ENCODE data around the gene TUT1. TPM values are rescaled to one million over a fixed set of nuclear protein-coding genes. Genes with fewer than 3 reads are reported as not detected.

The TUT1 gene
- total RNA-seq, 2 experiments from 2014 or later, result 22.5 to 38.2 TPM

- peak within 1 kb of the TSS; percentile 12; the same call in 1 of the 2 replicates for H2AFZ ChIP-seq (ENCODE audit: low read length)
- peak; percentile 92 for DNase-seq (ENCODE audit: low spot score)
- H3K27ac ChIP-seq (ENCODE audit: low read depth, low read length, poor library complexity, severe bottlenecking), result peak within 1 kb of the TSS; percentile 61
- H3K9me2 ChIP-seq (ENCODE audit: insufficient read depth, low read length), result no peaks in the 10 kb centered on the region
- peak within 1 kb of the TSS; percentile 71 for H3K4me3 ChIP-seq (ENCODE audit: low read depth, low read length, poor library complexity, severe bottlenecking)
- peaks cover 27% of the 10 kb centered on the region for H3K4me1 ChIP-seq (ENCODE audit: insufficient read depth, low read length, poor library complexity, severe bottlenecking)
- H3K9me3 ChIP-seq (ENCODE audit: low read length), result no peaks in the 10 kb centered on the region
- H3K79me2 ChIP-seq (ENCODE audit: insufficient read depth, low read depth, low read length), result peaks cover 5% of the 10 kb centered on the region; the same call in 1 of the 2 replicates
- TF ChIP-seq CTCF (conservative IDR thresholded peaks at IDR 0.05; ENCODE audit: low read length) (peak; percentile 94), EZH2phosphoT487 (IDR thresholded peaks at IDR 0.05; ENCODE audit: borderline replicate concordance, low read depth, low read length) (no peak)
- H3K36me3 ChIP-seq (ENCODE audit: insufficient read depth, low read length), result peaks cover 22% of the 10 kb centered on the region; the same call in 1 of the 2 replicates
- ChIA-PET POLR2A (interaction anchor here (0.6 to 1.2 kb wide), 5 partner anchors 11 to 187 kb away, joined by 3 to 9 read pairs (median 3); partner anchors contain the start of gene MTA2), CTCF (ENCODE audit: unreplicated experiment) (interaction anchor here (1.1 kb wide), 1 partner anchor 21 kb away, joined by 3 read pairs; no protein-coding TSS in a partner anchor)
- intact Hi-C loops (cut with micrococcal nuclease; ENCODE audit: unreplicated experiment), result loop anchor here (2.0 kb wide), 1 partner anchor 52 kb away; the partner anchor contains the start of genes C11orf98 and CSKMT
- peak within 1 kb of the TSS; percentile 86 for H3K4me2 ChIP-seq (ENCODE audit: low read length)
- no TSS peak for BruUV-seq (replicated peaks)
- H4K20me1 ChIP-seq (ENCODE audit: insufficient read depth, low read length), result no peaks in the 10 kb centered on the region
These were observed 21.3 kb upstream of the TUT1 start, which contains the start of the genes EML3 and ROM1 for GRCh38 chr11:62612366-62613290. Gene EML3 (minus strand): TSS chr11:62612775. CDS start chr11:62612457, 318 bp downstream. Gene ROM1 (plus strand): TSS chr11:62613257. CDS start chr11:62613282, 25 bp downstream.

GRCh38 chr11:62611705-62612365, 20.5 kb upstream of the TUT1 start:
- peak overlapping the region; percentile 61 for H3K27ac ChIP-seq (ENCODE audit: low read depth, low read length, poor library complexity, severe bottlenecking)
- TF ChIP-seq EZH2phosphoT487 (IDR thresholded peaks at IDR 0.05; ENCODE audit: borderline replicate concordance, low read depth, low read length) (no peak), CTCF (conservative IDR thresholded peaks at IDR 0.05; ENCODE audit: low read length) (no peak)
- H3K9me2 ChIP-seq (ENCODE audit: insufficient read depth, low read length), result no peaks in the 10 kb centered on the region
- no peaks in the 10 kb centered on the region for H3K9me3 ChIP-seq (ENCODE audit: low read length)
- ChIA-PET CTCF (ENCODE audit: unreplicated experiment) (interaction anchor here (1.0 to 1.1 kb wide), 2 partner anchors 10 to 20 kb away, joined by 3 to 4 read pairs; partner anchors contain the start of gene MTA2), POLR2A (interaction anchor here (0.5 to 1.2 kb wide), 7 partner anchors 10 to 1175 kb away, joined by 3 to 9 read pairs (median 3); partner anchors contain the start of genes B3GAT3 and MTA2)
- H3K4me2 ChIP-seq (ENCODE audit: low read length), result peak overlapping the region; percentile 86
- H3K36me3 ChIP-seq (ENCODE audit: insufficient read depth, low read length), result peaks cover 18% of the 10 kb centered on the region
- H3K4me1 ChIP-seq (ENCODE audit: insufficient read depth, low read length, poor library complexity, severe bottlenecking), result peaks cover 35% of the 10 kb centered on the region
- DNase-seq (ENCODE audit: low spot score), result peak; percentile 26
- H3K79me2 ChIP-seq (ENCODE audit: insufficient read depth, low read depth, low read length), result peaks cover 5% of the 10 kb centered on the region; the same call in 1 of the 2 replicates
- H4K20me1 ChIP-seq (ENCODE audit: insufficient read depth, low read length), result no peaks in the 10 kb centered on the region
- H2AFZ ChIP-seq (ENCODE audit: low read length), result peak overlapping the region; percentile 12; the same call in 1 of the 2 replicates
- no TSS peak for BruUV-seq (replicated peaks)
- H3K4me3 ChIP-seq (ENCODE audit: low read depth, low read length, poor library complexity, severe bottlenecking), result peak overlapping the region; percentile 71
- intact Hi-C loops (cut with micrococcal nuclease; ENCODE audit: unreplicated experiment), result loop anchor here (2.0 kb wide), 1 partner anchor 53 kb away; the partner anchor contains the start of genes C11orf98 and CSKMT

Data from OCI-LY7 (cell line).